GM19025 (cell line): ENCODE results near the gene MYCBP.

Experiments
- ATAC-seq: cut with Tn5 transposase; IDR thresholded peaks from one replicate; pipeline ENCODE4 v1.9.1; 2021; ENCODE audit warnings: mild to moderate bottlenecking, low read depth, moderate library complexity; ENCODE audit not compliant: unreplicated experiment

MYCBP gene

DNA sequence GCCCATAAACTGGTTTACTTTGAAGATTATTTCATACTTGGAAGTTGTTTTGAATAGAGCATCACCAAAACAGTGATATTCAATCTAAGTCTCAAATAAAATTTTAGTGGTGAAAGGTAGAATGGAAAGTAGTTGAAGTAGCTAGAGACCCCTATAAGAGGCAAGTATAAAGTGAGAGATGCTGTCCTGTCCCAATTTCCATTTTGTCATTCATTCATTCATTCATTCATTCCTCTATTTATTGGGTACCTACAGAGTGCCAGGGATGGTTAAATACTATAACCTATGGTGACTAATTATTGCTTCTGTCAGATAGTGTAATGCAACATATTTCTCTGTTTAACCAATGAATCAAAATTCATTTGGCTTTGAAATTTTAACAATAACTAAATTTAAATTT is 46.3 kb downstream of the MYCBP start:
- ATAC-seq = no peak

- ATAC-seq = no peak
These were observed 46.9 kb downstream of the MYCBP start for GRCh38 chr1:38826262-38826661.

DNA sequence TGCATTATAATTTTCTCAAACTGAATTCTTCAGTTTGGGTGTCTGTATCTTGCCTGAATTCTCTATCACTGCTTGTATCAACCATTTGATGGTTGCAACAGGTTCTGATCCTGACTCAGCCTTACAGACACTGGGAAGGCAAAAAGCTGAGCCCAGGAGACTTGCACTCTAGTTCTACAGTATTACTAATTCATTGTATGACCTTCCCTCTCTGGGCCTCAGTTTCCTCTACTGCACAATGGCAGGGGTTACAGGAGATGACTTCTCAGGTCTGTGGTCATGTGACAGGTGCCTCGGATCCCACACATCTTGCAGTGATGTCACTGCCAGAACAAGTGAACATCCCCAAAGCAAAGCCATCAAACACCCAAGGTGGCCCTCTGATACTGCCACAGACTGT is 52.3 kb downstream of the MYCBP start:
- ATAC-seq = no peak

DNA sequence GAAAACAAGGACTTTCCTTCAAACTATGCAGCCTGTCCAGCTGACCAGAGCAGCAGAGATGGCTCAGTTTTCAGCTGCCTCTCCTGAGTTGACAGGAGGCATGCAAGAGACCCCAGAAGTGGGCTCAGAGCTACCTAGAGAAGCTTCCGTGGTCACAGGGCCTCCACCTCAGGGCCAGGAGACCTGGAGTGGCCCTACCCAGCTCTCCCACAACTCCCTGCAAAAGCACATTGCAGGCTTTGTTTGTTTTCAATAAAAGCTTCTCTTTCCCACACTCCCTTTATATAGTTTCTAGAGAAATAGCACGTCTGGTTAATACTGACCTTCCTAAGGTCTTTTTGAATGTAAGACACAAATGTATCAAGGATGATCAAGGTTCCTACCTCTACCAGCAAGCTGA is 53.6 kb downstream of the MYCBP start:
- ATAC-seq = no peak

- no peak for ATAC-seq
These were observed 54.1 kb downstream of the MYCBP start for GRCh38 chr1:38819040-38819439.

GRCh38 chr1:38818175-38818976 is 54.8 kb downstream of the MYCBP start:
- ATAC-seq = no peak

DNA sequence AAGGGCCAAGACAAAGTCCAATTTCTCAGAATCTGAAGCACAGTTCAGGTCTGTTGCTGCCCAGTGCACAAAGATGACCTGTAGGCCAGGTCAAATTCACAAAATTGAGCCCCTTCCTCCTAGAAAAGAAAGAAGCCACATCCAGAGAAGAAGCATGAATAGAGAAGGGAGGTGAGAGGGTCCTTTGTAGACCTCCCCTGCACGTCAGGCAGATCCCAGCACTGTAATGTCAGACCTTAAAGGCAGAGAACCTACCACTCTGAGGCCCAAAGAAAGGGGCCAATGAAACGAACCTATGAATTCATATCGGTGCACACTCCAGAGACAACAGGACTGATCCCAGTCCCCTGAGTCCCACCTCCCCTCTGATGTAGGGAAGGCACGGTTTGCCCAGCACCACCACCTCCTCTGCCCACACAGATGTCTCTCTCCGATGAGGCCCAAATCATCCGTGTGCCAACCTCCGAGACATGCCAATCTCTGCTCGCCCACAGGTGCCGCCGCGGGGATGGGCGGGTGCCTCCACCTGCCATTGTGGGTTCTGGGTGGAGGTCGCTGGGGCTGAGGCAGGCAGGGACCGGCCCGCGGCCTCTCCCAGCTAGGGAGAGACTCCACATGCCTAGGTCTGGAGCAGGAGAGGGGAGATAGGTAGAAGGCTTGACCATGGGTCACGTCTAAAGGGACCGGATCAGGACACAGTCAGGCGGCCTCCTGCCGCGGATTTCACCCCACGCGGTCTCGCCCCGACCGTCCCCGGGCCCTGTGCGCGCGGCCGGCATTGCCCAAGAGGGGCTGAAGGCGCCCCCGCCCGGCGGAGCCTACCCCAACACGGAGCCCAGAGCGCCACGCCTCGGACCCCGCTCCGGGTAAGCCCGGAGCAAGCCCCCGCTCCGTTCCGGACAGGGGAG is 55.6 kb downstream of the MYCBP start:
- ATAC-seq = no peak

DNA sequence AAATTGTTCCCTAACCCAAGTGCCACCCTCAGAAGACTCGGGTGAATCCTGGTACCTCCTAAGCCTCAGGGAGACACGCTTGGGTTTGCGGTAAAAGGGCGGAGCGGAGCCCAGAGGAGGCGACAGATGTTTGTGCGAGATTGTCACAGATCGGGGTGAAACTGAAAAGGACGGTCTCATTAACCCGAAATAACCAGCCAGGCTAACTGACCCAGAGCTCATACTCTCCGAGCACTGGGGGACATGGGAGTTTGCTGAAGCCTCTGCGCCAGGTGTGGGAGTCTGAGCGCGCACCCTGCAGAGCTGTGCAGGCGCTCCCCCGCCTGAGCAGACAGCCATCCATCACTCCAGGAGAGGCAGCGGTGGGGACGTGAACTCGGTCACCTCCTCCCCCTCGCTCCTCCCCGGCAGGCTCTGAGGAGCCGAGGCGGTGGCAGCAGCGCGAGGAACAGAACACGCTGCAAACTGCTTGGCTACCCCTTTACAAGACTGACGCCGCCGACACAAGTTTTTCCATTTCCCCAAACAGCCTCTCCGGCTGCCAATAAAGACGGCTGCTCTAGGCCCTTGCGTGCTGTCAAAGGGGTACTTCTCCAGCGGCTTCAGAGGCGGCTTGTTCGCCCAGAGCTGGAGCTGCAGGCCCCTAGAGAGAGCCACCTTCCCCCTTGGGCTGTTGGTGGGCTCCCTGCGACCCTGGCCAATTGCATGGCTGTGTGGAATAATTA is 57.1 kb downstream of the MYCBP start:
- ATAC-seq = peak; percentile 84

- ATAC-seq = no peak
These were observed 58.1 kb downstream of the MYCBP start for GRCh38 chr1:38814984-38815464.

GRCh38 chr1:38814444-38814983 is 58.6 kb downstream of the MYCBP start:
- no peak for ATAC-seq

DNA sequence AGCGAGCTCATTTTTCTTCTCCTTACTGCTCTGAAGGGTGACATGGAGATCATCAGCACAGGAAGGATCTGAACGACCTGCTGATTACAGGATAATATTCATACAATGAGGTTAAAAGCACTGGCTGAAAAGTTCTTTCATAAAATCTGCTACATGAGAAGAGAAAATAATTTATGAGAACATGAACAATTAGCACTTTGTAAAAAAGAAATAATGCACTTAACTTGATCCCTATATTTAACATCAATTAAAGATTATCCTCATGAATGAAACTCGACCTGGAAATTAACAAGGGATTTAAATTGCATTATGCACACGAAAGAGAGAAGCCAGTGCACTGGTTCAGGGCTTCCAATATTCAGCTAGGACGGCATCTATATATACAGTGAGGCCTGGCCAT is 60.2 kb downstream of the MYCBP start:
- ATAC-seq = no peak
